Pulmonary artery endothelial cell (primary cell): Measurements from ENCODE around the gene VRK3. TPM values are rescaled to one million over a fixed set of nuclear protein-coding genes. Genes with fewer than 3 reads are reported as not detected.
"Not testable (repeated sequence)": the region's sequence is repeated elsewhere in the genome, so short reads cannot be mapped to it uniquely, and the experiment has no call there.

Source experiments
- DNase-seq: peaks from one replicate; pipeline ENCODE4 v3.0.0-alpha.2; 2011; ENCODE audit warnings: low read depth, low spot score
- total RNA-seq: library from RNA; depleted of rRNA; stranded (reverse); fragments of >200 nt; gene quantifications from 2 replicates; pipeline ENCODE4 v1.2.3, GENCODE V29; 2014

Gene VRK3, protein sequence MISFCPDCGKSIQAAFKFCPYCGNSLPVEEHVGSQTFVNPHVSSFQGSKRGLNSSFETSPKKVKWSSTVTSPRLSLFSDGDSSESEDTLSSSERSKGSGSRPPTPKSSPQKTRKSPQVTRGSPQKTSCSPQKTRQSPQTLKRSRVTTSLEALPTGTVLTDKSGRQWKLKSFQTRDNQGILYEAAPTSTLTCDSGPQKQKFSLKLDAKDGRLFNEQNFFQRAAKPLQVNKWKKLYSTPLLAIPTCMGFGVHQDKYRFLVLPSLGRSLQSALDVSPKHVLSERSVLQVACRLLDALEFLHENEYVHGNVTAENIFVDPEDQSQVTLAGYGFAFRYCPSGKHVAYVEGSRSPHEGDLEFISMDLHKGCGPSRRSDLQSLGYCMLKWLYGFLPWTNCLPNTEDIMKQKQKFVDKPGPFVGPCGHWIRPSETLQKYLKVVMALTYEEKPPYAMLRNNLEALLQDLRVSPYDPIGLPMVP
- 16.4 and 22.4 TPM in 2 replicates for total RNA-seq

DNA sequence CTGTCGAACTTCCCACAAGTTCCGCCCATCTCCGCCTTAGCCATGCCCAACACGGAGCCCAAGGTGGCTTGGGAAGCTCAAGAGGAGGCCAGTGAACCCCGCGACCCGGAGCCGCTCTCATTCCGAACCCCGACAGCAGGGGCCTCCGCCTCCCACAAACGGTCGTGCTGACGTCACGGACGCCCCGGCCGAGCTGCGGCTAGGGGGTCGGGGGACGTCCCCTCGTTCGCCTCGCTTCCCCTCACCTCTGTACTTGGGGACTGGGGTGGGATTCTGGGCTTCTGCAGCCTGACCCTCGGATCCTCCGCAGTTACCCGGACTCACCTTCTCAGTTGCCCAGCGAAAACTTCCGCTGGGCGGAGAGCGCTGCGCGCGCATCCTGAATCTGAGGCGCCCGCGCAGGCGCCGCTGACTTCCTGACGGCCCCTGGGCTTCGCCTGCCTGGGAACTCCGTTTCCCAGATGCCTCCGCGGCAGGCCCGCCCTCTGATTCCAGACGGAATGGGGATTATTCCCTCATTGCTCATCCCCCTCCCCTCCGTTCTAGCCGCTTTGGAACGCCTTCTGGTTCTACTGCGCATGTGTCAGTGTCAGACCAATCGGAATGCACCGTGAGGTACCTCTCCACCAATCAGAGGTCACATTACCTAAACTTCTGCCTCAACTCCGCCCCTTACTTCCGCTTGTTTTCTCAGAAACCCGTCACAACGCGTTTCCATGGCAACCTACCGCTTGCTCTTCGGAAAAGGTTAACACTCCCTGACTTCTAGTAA is at the start of gene VRK3:
Gene VRK3, minus strand, starts transcription at position 351 of the 772 bp plus-strand sequence. CDS start 9,210 bp downstream, outside the sequence.
- DNase-seq, result peak; percentile 99

DNA sequence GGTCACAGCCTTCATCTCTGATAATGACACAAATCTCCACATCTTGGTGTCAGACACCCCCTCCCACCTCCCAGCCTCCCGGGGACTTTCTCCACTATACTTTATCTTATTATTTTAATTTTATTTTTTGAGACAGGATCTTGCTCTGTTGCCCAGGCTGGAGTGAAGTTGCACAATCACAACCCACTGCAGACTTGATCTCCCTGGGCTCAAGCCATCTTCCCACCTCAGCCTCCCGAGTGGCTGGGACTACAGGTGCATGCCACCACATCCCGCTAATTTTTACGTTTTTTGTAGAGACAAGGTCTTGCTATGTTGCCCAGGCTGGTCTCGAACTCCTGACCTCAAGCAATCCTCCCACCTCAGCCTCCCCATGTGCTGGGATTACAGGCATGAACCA is 43.2 kb upstream of the VRK3 start:
- DNase-seq, result not testable (repeated sequence)

DNA sequence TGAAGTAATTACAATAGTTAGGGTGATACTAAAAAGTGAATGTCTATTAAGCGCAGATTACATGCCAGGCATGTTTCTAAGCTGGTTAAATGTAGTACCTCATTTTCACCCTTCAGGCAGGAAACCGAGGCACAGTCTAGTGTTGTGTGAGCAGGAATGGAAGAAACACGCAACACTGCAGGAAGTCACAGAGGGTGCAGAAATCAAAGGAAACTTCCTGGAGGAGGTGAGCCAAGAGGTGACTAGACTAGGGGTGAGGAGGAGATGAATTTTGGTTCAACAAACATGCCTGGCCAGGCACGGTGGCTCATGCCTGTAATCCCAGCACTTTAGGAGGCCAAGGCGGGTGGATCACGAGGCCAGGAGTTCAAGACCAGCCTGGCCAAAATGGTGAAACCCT is 42.4 kb upstream of the VRK3 start:
- no peak for DNase-seq

DNA sequence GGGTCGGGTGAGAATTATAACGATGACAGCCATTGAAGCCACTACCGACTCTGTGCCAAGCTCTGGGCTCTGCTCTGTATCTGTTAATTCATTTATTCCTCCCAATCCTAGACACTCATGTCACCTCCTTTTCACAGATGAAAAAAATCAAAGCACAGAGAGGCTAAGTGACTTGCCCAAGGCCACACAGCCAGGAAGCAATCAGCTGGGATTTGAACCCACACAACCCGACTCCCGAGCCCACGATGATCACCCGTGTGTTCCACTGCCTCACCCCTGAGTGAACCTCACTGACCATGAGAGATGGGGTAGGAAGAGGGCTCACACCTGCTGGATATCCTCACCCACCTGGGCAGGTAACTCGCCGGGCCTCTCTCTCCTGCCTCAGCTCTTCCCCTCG is 40.8 kb upstream of the VRK3 start:
- DNase-seq, result no peak

DNA sequence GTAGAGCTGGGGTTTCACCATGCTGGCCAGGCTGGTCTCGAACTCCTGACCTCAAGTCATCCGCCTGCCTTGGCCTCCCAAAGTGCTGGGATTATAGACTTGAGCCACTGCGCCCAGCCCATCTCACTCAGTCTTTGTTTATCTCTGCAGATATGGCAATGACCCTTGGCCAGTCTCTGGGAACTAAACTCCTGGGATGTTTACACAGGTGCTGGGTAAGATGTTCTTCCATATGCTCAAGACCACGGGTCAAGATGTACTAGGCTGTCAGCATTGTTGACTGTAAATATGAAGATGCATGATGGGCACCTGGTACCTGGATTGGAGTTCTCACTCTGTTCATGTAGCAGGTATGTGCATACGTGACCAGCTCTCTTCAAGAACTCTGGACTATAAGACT is 36.5 kb upstream of the VRK3 start:
- DNase-seq, result no peak

DNA sequence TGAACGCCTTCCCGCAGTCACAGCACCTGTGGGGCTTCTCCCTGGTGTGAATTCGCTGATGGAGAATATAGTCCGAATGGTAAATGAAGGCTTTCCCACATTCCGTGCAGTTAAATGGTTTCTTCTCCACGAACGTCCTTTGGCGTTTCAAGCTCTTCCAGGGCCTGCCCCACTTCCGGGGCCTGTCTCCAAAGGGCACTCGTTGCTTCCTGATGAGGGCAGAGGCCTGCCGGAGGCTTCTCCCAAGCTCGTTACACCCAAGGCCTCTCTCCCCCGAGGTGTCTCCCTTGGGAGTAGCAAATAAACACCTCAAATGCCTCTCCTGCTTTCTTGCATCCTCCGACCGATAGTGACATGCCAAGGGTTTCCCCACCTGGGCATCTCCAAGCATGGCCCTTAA is 34.9 kb upstream of the VRK3 start:
- no peak for DNase-seq

DNA sequence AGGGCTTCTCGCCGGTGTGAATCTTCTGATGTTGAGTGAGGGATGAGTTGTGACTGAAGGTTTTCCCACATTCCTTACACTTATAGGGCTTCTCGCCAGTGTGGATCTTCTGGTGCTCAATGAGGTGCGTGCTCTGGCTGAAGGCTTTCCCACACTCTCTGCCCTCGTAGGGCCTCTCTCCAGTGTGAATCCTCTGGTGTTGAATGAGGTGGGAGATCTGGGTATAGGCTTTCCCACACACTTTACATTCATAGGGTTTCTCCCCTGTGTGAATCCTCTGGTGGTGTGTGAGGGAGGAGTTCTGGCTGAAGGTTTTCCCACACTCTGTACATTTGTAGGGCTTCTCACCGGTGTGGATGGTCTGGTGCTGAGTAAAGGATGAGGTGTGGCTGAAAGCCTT is 33.9 kb upstream of the VRK3 start:
- no peak for DNase-seq

DNA sequence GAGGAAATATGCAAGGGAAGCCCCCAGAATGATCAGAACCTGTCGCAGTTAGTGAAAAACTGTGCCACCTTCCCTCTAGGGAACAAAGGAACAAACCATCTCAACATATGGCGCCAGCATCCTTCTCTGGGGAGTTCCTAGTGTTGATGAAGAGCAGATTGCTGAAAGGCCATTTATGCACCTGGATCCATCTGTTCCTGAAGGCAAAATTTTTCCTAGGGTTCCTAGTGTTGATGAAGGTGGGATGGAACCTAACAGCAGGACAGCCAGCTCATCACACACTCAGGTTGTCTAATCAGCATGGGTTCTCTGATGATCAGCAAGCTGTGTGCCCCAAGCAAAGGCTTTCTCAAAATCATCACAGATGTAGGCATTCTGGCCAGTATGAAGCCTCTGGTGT is 33.3 kb upstream of the VRK3 start:
- DNase-seq, result no peak

DNA sequence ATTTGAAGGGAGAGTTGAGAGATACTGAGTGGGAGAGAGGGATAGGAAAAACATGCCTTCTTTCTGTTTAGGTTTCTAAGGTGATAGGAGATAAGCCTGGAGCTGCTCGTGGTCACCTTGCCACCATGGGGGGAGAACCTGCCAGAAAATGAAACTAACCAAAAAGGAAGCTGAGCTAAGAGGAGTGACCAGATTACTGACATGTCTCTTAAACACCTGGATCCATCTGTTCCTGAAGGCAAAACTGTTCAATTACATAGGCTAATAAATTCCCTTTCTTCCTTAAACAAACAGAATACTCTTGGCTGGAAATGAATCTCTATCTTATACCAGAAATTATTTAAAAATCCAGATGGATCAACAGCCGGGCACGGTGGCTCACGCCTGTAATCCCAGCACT is 27.9 kb upstream of the VRK3 start:
- no peak for DNase-seq

DNA sequence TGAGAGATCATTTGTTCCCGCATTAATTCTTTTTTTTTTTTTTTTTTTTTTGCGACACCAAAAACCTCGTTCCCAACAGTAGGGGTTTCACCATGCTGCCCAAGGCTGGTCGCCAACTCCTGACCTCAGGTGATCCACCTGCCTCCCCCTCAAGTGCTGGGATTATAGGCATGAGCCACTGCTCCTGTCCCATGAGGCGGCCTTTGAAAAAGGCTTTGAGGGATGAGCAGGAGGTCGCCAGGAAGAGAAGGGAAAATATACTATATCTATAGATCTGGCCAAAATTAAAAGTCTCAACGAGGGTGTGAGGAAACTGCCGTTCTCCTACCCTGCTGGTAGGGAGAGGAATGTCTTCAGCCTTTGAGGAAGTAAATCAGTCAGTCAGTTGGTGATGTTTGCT is 26.8 kb upstream of the VRK3 start:
- no peak for DNase-seq

DNA sequence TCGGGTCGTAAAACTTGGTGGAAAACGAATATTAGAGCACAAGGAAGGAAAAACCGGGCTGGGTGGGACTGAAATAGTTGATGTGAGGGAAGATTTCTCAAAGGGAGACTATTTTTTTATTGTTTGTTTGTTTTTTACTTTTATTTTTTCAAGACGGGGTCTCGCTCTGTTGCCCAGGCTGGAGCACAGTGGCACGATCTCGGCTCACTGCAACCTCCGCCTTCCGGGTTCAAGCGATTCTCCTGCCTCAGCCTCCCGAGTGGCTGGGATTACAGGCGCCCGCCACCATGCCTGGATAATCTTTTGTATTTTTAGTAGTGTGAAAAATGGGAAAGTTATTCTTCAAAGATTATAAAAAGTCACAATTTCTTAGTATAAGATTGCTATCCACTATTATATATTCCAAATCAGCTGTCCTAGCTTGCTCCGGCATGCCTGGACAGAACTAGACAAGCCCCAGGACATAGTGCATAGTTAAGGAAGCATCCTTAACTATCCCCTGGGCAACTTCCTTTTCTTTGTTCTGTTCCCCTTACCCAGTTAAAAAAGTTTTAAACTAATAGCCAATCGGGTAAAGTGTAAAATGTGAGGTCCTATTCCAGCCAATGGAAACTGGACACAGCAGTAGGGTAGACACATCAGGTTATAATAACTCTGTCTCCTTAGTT is 26.2 kb upstream of the VRK3 start:
- not testable (repeated sequence) for DNase-seq

DNA sequence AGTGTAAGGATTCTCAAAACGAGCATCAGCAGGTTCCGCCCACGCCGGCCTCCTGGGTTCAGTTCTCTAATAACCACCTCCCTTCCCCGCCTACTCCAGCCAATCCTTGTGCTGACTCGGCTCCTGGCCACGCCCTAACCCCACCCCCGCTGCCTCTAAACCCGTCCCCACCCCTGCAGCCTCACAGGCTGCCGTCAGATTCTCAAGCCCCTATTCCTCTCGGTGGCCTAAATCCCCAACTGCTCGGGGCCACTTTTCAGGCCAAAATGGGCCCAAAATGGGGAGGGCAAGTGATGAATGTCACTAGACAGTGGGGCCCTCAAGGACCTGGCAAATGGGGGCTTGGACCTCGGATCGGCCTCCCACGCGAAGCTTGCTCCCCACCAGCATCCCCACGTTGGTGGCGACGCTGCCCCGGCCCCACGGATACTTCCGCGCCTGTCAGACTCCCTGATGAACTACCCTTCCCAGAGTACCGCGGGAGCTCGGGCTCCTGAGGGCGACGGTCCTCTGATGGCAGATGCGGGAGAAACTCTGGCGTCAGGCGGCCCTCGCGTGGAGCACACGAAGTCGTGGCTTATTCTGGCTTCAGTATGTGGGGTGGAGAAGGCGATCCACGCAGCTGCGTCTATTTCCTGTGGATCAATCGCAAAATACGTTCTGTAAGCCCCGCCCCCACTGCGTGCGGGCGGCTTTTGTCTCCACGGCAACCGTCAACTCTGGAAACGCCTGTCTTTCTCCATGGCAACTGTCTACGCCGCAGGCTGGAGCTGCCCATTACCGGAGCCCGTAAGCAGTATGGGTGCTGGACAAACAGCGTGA is 25.4 kb upstream of the VRK3 start:
- peak; percentile 8 for DNase-seq

DNA sequence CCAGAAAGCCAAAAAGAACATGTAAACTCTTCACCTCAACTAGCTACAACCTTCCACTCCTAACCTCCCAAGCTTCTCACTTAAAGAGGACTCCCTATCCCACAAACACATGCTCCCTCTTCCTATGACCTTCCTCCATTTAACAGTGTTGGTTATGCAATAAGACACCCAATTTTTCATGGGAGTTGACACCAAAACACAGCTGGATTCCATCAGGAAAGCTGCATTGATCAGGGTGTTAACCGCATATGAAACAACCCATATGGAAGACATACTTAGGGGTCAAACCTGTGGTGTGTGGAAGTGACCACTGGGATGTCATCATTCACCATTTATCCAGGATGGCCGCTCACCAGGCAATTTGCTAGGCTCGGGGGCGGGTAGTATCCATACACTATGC is 22.5 kb upstream of the VRK3 start:
- DNase-seq, result no peak

DNA sequence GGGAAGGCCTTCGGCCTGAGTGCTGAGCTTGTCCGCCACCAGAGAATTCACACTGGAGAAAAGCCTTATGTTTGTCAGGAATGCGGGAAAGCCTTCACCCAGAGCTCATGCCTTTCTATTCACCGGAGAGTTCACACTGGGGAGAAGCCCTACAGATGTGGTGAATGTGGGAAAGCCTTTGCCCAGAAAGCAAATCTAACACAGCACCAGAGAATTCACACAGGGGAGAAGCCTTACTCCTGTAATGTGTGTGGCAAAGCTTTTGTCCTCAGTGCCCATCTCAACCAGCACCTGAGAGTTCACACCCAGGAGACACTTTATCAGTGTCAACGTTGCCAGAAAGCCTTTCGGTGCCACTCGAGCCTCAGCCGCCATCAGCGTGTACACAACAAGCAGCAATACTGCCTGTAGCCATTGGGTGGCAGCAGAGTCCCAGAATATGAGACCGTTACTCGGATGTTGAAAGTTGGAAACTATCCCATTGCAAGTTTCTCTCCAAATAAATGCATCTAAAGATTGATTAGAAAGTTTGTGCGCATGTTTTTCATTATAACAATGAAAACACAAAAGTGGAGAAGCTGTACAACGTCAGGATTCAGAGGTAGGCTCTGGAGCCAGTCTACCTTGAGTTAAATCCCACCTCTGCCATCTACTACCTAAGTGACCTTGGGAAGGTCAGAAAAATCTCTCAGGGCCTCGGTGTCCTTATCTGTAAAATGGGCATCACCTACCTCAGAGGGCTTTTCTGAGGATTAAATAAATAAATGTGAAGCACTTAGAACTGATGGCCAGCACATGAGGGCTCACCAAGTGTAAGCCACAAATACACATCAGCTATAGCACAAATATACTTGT is 21.7 kb upstream of the VRK3 start:
- no peak for DNase-seq

DNA sequence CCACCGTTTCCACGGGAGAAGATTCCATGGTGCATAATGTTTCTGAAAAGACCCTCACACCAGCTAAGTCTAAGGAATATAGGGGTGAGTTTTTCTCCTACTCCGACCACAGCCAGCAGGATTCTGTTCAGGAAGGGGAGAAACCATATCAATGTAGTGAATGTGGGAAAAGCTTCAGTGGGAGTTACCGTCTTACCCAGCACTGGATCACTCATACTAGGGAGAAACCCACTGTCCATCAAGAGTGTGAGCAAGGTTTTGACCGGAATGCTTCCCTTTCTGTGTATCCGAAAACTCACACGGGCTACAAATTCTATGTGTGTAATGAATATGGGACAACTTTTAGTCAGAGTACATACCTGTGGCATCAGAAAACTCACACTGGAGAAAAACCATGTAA is 19.8 kb upstream of the VRK3 start:
- no peak for DNase-seq

DNA sequence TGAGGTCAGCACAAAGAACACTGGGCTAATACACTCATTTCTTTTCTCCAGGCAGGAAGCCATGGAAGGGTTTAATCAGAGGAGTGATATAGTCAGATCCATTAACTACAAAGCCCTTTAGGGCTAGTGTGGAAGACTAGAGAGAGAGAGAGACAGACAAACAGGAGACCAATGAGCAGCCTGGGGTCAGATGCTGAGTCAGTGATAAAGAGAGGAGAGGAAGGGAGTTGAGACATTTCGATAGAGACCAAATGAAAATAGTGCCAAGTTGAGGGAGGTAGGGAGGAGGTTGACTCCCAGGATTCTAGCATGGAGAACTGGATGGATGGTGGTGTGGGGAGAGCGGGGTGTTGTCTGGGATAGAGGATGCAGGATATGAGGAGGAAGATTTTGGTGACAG is 18.8 kb upstream of the VRK3 start:
- DNase-seq, result no peak

DNA sequence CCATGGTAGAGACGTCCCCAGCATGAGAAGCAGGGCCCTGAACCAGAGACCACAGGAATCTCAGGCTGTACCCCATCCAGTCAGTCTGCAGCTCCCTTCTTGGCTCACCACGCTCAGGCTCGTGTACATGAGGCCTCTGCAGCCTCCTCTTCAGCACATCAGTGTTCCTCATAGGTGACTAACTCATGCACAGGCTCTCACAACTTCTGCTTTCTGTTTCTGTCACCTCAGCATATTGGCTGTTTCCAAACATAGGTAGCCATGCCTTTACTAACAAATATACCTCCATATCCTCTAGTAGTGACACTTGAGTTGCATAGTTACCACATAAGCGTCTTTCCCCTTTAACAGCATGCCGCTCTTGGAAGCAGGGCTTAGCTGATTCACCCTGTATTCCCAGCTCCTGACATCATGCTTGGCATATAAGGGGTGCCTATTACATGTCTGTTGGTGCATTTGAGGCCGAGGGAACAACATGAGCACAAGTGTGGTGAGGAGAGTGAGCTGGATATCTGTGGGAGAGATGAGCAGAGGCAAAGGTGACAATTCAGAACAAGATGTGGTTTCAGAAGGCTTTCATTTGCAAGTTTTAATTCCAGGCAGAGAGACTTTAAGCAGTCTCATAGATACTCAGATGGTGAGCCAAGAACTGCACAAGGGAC is 17.3 kb upstream of the VRK3 start:
- no peak for DNase-seq

DNA sequence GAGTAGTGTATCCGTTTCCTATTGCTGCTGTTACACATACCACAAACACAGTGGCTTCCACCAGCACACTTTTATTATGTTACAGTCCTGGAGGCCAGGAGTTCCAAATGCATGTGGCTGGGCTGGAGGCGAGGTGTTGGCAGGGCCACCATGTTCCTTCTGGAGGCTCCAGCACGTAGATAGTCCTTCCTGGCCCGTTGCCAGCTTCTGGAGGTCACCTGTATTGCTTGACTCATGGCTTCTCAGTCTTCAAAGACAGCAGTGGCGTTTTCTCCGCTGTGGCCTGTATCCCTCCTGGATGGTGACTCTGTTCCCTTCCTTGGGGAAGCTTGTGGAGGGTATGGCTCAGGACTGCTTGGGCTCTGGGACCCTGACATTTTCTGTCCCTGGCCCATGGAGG is 15.8 kb upstream of the VRK3 start:
- no peak for DNase-seq

DNA sequence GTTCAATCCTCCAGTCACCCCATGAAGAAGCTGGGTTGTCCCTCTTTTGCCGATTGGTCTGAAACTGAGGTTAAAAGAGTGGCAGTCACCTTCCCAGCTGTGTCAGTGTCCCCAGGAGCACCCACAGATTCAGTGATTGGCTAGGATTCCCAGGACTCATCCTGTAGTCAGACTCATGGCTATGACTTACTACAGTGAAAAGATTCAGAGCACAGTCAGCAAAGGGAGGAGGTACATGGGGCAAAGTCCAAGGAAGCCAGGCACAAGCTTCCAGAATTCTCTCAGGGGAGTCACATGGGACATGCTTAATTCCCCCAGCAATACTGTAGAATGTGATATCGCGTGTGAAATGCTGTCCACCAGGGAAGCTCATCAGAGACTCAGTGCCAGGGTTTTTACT is 14.8 kb upstream of the VRK3 start:
- no peak for DNase-seq

DNA sequence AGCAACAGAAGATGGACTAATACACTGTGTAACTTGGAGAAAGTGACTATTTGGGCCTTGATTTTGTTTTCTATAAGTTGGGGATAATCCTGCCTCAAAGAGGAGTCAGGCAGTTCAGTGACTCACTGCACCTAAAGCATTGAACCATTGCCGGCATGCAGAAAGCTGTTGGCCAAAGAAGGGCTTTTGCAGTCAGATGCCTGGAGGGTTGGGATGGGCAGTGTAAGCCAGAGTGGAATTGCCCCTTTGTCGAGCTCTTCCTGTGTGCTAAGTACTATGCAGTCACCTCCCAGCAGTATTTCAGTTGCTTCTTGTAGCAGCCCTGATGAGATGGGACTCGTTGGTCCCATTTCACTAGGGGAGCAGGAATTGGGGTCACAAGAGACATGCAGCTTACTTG is 11.7 kb upstream of the VRK3 start:
- no peak for DNase-seq
